Activated effector memory CD4-positive, alpha-beta T cell treated with Interleukin-2 at 50 U/mL for 16 hours (primary cell): Measurements from ENCODE around the gene EIF5B.

Experiments
- DNase-seq: peaks from one replicate; pipeline ENCODE4 v3.0.0-alpha.2; 2020

Gene EIF5B

DNA sequence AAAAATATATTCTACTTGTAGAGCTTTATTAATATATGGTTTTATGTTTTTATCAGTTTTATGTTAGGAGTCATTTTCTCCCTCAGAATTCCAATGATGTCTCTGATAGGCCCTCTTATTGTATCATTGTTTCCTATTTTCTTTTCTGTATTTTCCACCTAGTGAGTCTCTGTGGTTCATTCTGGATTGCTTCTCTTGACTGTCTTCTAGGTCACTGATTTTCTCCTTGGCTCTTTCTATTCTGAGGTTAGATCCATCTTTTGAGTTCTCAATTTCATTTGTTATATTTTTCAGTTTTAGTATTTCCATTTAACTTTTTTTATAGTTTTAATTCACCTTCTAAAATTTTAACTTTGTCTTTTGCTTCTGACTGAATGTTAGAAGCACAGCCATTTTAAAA lies 37.6 kb downstream of the EIF5B start:
- DNase-seq, result no peak

DNA sequence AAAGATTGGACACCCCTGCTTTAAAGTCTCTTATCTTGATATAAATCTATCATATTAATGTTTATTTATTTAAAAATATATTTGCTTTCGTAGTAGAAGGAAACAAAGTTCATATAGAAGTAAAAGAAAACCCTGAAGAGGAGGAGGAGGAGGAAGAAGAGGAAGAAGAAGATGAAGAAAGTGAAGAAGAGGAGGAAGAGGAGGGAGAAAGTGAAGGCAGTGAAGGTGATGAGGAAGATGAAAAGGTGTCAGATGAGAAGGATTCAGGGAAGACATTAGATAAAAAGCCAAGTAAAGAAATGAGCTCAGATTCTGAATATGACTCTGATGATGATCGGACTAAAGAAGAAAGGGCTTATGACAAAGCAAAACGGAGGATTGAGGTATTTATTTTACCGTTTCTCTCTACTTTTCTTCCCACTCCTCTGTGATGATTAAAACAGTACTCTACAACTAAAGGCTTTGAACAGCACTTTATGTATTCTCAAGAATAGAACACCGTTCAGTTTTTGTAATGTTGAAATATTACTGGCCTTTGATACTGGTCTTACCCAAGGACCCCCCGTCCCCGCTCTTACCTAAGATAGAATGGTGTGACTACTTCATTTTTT lies 39.2 kb downstream of the EIF5B start:
- DNase-seq, result no peak

DNA sequence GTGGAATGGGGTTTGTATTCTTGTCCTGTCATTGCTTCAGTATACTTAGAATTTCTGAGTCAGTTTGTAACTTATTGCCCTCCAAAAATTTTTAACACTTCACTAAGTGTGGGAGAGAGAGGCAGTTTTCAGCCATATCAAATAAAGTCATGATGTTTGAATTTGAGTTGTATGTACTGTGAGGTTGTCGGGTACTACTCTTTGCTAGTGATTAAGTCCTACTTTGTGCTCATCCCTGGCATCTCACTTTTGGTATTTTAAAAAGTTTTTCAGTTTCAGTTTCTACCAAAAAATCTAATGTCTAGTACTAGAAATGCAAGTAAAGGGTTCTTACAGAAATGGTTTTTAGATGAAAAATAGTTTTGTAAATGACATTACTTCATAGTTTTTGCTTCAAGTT lies 40.7 kb downstream of the EIF5B start:
- DNase-seq, result no peak

DNA sequence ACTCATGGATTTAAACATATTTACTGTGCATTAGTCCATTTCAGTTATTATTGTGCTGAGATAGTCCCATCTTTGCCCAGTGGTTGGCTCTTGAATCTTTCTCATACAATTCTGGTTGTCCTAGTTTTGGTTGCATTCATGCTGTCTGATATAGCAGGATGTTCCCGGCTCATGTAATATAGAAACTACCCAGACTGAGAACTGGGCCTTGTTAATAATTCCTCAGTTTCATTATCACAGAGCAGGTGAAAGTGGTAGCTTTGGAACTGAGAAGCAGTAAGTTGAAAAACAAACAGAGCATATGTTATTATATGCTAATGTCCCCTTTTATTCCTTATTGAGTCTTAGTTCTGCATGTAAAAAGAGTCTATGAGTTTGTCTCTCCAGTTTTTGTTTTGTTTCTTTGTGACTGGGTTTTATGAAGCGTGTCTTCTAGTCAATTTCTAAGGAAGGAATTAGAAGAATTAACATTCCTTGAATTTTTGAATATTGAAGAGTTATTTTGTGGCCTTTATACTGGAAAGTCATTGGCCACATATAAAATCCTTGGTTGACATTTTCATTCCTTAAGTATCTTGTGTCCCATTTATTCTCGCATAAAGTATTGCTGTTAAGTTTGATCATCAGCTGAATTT lies 43.3 kb downstream of the EIF5B start:
- DNase-seq, result no peak

GRCh38 chr2:99382143-99382542 lies 45.0 kb downstream of the EIF5B start:
- DNase-seq, result no peak

DNA sequence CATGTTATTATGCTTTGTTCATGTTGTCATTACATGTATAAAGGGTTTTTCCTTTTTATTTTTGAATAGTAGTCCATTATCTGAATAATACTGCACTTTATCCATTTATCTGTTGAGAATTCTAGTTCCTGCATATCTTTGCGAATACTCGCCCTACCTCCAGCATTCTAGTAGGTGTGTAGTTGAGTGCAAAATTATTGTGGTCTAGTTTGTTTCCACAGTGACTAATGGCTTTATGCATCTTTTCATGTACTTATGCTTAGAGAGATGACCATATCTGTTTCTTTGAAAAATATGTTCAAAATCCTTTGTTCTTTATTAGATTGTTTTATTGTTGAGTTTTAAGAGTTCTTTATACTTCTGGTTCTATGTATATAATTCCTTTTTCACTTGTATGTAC lies 48.8 kb downstream of the EIF5B start:
- no peak for DNase-seq

DNA sequence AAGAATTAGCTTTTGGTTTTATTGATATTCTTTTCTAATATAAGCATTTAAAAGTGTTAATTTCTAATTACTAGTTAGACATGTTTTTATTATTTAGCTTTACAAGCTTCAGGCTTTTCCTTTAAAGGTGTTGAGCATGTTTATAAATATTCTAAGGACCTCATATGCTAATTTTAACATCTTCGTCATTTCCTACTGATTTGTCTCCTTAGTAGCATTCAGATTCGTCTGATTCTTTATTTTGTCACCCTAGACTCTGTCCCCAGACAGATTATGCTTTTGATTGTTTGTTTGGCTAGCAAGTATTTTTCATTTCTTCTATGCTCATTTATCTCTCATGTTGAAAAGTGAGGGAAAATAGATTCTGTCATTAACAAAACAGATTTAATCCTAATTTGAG lies 51.7 kb downstream of the EIF5B start:
- DNase-seq, result no peak

DNA sequence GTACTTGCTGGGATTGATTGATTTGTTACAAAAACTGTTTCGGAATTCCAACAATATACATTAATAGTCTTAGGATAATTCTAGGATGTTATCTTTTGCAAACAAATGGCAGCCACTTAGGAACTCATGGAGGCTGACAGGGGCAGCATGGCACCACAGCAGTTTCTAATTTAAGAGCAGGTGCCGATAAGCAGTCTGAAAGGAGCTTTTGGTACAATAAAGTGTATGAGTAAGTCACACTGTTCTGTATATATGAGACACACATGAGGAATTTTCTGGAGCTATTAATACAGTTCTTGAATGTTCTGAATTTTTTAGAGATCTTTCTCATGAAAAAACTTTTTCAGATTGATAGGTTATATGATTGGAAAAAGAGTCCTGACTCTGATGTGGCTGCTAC lies 52.2 kb downstream of the EIF5B start:
- DNase-seq, result no peak

DNA sequence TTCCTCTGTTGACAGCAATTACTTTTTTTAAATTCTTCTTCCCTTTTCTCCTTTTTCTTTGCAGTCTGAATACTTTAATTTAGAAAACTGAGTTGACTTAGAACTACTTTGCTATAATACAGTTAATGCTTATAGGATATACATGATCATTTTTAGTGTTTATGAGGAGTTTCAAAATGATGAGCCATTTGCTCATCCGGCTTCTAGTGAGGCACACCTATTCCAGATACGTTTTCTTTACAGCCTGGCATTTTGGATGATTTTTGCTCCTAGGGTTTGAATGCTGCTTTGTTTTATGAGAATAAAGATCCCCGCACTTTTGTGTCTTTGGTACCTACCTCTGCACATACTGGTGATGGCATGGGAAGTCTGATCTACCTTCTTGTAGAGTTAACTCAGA lies 52.8 kb downstream of the EIF5B start:
- DNase-seq, result no peak

DNA sequence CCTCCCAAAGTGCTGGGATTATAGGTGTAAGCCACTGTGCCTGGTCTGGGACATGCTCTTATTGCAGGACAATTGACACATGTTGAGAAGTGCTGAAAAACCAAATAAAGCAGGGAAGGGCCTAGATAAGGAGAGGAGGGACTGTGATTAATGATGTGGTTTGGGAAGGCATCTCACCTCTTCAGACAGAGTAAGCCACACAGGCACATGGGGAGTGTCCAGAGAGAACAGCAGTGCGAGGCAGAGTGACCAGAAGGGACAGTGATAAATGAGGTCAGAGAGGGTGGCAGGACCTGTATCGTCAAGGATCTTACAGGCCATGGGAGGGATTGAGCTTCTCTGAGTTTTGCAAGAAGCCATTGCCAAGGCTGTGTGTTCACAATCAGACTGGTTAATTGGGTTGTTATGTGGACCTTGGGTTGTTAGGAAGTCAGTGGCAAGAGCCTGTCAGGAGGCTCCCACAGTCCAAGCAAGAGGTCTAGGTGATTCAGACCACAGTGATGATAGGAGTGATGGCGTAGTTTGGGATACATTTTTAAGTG lies 58.5 kb downstream of the EIF5B start:
- DNase-seq, result no peak

DNA sequence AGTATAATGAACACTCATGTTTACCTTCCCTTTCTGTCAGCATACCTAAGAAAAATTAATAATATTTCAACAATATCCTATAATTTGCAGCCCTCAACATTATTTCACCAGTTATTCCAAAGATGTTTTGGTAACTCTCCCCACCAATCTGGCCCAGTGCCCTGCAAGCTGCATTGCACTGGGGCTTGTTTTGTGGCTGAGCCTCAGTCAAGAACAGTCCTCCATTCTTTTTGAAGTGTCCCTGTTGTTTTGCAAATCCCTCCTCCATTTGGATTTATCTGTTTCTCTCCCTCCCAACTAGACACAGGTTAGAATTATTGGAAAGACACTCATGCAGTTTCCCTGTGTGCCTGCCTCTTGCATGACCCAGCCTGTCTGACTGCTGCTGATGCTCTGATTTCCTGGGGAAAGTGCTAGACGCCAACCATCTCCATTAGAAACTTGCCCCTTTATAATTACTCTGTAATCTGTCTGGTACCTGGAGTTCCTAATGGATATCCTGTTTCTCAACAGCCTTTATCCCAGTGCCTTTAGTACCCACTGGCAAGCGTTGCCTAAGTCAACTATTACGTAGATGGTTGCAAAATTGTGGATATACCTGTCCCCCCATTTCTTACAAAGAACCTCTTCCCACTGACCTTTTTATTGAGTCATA lies 60.2 kb downstream of the EIF5B start:
- no peak for DNase-seq

GRCh38 chr2:99398303-99398702 lies 61.1 kb downstream of the EIF5B start:
- no peak for DNase-seq

GRCh38 chr2:99399063-99399462 lies 61.9 kb downstream of the EIF5B start:
- DNase-seq, result no peak

- DNase-seq, result no peak
Measured at GRCh38 chr2:99399795-99400194, 62.6 kb downstream of the EIF5B start.

- DNase-seq, result no peak
Measured at GRCh38 chr2:99401841-99402240, 64.7 kb downstream of the EIF5B start.

GRCh38 chr2:99403084-99403483 lies 65.9 kb downstream of the EIF5B start:
- no peak for DNase-seq

DNA sequence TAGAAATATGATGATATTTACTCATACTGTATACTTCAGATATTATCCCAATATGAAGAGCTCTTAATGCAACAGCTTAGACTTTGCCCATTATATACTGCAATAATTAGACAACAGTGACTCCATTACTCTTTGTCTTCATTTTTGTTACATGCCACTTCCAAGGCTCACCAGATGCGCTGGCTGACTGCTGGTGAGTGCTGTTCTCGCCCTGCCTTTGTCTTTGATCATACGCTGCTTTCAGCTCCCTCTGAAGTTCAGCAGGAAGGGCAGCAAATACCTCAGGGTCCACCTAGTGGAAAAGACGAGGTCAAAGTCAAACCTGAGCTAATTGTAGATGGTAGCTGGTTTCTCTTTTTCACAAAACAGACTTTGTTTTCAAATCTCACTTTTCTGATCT lies 66.3 kb downstream of the EIF5B start:
- no peak for DNase-seq

DNA sequence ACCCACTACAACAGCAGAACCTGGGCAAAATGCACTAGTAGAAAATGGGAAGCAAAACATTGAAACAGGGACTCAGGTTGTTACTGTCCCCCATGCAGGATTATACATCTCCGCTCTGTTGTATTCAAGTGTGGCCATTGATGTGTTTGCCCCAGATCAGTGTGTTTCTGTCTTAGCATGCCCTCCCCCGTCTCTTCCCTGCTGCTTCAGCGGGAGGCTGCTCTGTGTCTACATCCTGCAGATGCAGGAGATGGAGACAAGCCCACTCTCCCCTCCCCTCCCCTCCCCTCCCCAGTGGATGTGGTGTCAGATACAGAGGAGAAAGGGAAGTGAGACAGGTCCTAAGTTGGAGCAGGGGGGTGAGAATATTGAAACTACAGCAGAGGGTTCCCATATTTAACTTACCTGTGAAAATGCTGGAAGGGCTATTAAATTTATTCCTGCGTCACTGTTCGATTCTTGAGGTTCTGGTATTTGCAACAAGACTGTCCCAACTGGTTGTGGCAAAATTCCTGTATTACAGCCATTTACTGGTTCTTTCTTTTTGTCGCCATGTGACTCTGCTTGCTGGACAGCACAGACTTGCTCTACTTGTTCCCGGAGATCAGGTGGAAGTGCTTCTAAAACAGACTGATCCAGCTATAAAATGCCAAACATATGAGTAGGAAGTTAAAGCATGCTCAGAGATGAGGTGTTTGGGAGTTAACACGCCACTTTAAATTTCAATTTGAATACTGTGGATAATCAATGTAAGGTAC lies 67.0 kb downstream of the EIF5B start:
- DNase-seq, result no peak

DNA sequence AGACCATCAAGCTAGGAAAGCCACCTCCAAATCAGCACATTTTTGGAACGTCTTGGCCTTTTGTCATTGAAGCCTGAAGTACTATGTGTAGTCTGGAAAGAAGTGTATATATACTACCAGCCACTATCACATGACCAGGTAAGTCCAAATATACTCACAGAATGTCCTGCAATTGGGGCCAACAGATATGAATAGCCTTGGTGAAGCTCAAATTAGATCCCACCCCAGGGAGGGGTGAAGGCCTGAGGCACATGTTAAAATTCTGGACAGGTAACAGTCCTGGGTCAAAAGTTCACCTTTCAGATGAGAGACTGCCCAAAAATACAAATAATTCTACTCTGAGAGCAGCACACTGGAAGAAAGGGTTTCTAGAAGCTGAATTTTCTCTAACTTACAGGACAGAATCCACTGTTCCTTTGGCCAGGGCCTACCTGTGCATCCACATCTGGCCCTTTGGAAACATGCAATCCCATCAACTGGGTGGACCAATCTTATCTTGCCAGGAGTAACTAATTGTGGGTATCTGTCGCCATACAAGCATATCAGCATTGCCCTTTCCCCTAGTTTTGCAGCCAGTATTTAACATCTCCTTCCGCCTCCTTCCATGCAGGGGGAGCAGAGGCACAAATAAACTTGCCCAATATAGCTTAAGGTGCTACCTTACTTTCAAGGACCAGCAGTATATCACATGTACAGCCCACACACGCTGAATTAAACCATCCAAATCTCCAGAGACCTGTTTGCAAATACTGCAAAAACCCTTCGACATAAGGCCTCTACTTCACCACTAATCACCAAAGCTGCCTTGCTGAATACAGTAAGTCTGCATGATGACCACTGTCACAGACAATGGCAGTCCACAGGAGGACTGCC lies 67.8 kb downstream of the EIF5B start:
- no peak for DNase-seq

DNA sequence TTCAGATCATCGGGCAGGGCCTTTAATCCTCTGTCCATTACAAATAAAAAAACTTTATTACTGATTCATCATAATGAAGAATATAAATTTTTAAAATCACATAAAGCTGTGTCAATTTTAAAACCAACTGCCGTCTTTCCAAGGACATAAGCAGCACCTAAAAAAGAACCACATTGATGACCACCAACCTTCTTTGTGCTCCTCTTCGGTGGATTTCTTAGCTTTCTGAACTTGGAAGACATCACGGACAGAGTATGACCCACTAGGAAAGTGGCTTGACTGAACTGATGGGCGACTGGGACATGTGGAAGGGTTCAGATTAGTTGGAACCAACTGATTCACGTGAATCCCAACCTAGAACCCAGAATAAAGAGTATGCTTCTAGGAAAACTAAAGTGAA lies 68.9 kb downstream of the EIF5B start:
- DNase-seq, result no peak

- no peak for DNase-seq
Measured at GRCh38 chr2:99410276-99410675, 73.1 kb downstream of the EIF5B start.

DNA sequence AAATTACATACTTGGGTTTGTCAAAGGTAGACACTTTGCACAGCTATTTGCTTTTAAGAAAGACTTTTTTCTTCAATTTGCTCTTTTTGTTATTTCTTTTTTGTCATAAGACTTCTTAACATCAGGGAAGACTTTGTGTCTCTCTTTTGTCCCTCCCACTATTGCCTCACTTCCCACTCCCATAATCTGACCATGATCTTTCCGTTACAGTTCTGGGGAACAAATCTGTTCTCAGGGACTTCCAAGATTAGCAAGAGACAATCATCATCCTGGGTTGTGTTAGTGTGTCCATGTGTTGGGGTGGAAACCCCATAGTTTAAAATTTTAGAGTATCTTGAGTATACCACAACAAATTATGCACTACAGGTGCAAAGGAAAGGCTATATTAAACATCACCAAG lies 77.4 kb downstream of the EIF5B start:
- DNase-seq, result no peak

DNA sequence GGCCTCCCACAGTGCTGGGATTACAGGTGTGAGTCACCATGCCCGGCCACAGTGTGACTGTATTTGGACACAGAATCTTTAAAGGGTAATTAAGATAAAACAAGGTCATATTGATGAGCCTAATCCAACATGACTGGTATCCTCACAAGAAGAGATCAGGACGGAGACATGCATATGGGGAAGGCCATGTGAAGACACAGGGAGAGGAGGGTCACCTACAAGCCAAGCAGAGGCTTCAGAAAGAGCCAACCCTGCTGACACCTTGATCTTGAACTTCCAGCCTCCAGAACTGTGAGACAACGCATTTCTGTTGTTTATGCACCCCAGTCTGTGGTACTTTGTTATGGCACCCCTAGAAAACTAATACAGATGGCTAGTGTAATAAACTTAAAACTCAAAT lies 80.2 kb downstream of the EIF5B start:
- no peak for DNase-seq
